ENCODE measurements around the gene SPSB1.

DNA sequence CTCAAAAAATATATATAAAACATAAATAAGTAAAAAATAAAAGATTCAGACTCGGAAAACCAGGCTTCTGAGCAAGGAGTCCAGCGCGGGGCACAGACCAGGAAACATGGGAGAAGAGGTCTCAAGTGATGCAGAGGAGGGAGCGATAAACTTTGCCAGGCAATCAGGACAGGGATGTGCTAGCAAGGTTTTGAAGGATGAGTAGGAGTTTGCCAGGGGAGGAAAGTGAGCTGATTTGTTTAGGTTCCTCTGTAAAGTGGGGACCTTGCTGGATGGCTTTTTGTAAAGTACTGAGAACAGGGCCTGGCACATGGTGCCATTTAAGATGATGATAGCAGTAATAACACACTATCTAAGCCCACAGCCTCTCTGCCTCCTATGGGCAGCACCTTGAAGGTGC lies 86.1 kb downstream of the SPSB1 start:
- TF ChIP-seq, protein P1, sequence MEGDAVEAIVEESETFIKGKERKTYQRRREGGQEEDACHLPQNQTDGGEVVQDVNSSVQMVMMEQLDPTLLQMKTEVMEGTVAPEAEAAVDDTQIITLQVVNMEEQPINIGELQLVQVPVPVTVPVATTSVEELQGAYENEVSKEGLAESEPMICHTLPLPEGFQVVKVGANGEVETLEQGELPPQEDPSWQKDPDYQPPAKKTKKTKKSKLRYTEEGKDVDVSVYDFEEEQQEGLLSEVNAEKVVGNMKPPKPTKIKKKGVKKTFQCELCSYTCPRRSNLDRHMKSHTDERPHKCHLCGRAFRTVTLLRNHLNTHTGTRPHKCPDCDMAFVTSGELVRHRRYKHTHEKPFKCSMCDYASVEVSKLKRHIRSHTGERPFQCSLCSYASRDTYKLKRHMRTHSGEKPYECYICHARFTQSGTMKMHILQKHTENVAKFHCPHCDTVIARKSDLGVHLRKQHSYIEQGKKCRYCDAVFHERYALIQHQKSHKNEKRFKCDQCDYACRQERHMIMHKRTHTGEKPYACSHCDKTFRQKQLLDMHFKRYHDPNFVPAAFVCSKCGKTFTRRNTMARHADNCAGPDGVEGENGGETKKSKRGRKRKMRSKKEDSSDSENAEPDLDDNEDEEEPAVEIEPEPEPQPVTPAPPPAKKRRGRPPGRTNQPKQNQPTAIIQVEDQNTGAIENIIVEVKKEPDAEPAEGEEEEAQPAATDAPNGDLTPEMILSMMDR (conservative IDR thresholded peaks at IDR 0.05; ENCODE audit: low read depth in 2 of 2): no peak
- no peak for TF ChIP-seq EZH2 (IDR thresholded peaks at IDR 0.05; ENCODE audit: low read depth, unreplicated experiment)
- no peak for TF ChIP-seq POLR2AphosphoS5 (IDR thresholded peaks at IDR 0.05; ENCODE audit: low read depth)

Data from GM23338 (cell line).